IMR-90 (cell line): ENCODE results near the gene CBFA2T3. TPM values are rescaled to one million over a fixed set of nuclear protein-coding genes. Genes with fewer than 3 reads are reported as not detected.

Experiments
- ATAC-seq: fragments of 200-7000 bp; cut with Tn5 transposase; 2 replicates; pipeline ENCODE4 v1.9.1; 2020; ENCODE audit warnings: low read depth, mild to moderate bottlenecking, moderate library complexity
- BruUV-seq: library from RNA; stranded (reverse); fragments of 400-500 nt; replicated peaks from 2 replicates; lab custom pipeline; 2021; lab: Mats Ljungman, UMichigan
- CTCF ChIA-PET: fragments of 300-600 bp; formaldehyde crosslinking; extraction: SDS; loops from one replicate; lab custom pipeline; 2021; ENCODE audit warnings: antibody characterized with exemption; lab: Yijun Ruan, JAX
- POLR2A ChIA-PET: fragments of 300-600 bp; sonication (Branson Sonifier 250); formaldehyde crosslinking; loops from one replicate; lab custom pipeline; 2022; ENCODE audit warnings: antibody characterized with exemption; ENCODE audit not compliant: unreplicated experiment; lab: Charles Lee
- DNase-seq: peaks from one replicate; pipeline ENCODE4 v3.0.0; 2013
- H2AFZ ChIP-seq: replicated peaks from 2 replicates; pipeline ENCODE3; 2013; ENCODE audit warnings: low read length, mild to moderate bottlenecking; ENCODE audit not compliant: poor library complexity
- H2AK5ac ChIP-seq: 2 replicates; pipeline ENCODE4 v1.6.1; 2013; ENCODE audit warnings: low read depth, low read length, inconsistent platforms
- H2AK9ac ChIP-seq: replicated peaks from 2 replicates; pipeline ENCODE3; 2013; ENCODE audit warnings: mild to moderate bottlenecking, low read depth, low read length, moderate library complexity; ENCODE audit not compliant: poor library complexity
- H2BK120ac ChIP-seq: 2 replicates; pipeline ENCODE4 v1.6.1; 2013; ENCODE audit warnings: low read depth, low read length, inconsistent platforms
- H2BK15ac ChIP-seq: 3 replicates; pipeline ENCODE4 v1.6.1; 2013; ENCODE audit warnings: low read depth, low read length, inconsistent platforms
- H2BK20ac ChIP-seq: 2 replicates; pipeline ENCODE4 v1.6.1; 2013; ENCODE audit warnings: low read depth, mild to moderate bottlenecking, inconsistent platforms, low read length, moderate library complexity
- H2BK5ac ChIP-seq: 2 replicates; pipeline ENCODE4 v1.6.1; 2013; ENCODE audit warnings: mild to moderate bottlenecking, low read depth, low read length, inconsistent platforms; ENCODE audit not compliant: poor library complexity, severe bottlenecking
- H3K14ac ChIP-seq: replicated peaks from 2 replicates; pipeline ENCODE4 v1.6.1; 2013; ENCODE audit warnings: low read depth, low read length, inconsistent platforms
- H3K18ac ChIP-seq: 2 replicates; pipeline ENCODE4 v1.6.1; 2013; ENCODE audit warnings: low read depth, low read length, control low read depth
- H3K23ac ChIP-seq: 2 replicates; pipeline ENCODE4 v1.6.1; 2013; ENCODE audit warnings: low read depth, low read length, inconsistent platforms
- H3K27ac ChIP-seq: 2 replicates; pipeline ENCODE4 v1.5.1; 2013; ENCODE audit warnings: mild to moderate bottlenecking, control low read depth, low read length; ENCODE audit not compliant: insufficient read depth
- H3K27me3 ChIP-seq: 2 replicates; pipeline ENCODE4 v1.6.1; 2013; ENCODE audit warnings: low read length; ENCODE audit not compliant: control insufficient read depth, insufficient read depth
- H3K36me3 ChIP-seq: 2 replicates; pipeline ENCODE4 v1.6.1; 2013; ENCODE audit warnings: low read length, mixed read lengths; ENCODE audit not compliant: control insufficient read depth, insufficient read depth
- H3K4ac ChIP-seq: 2 replicates; pipeline ENCODE4 v1.6.1; 2013; ENCODE audit warnings: low read depth, low read length, inconsistent platforms
- H3K4me1 ChIP-seq: 2 replicates; pipeline ENCODE4 v1.6.1; 2013; ENCODE audit warnings: low read length, mixed read lengths; ENCODE audit not compliant: control insufficient read depth, insufficient read depth
- H3K4me2 ChIP-seq: 2 replicates; pipeline ENCODE4 v1.6.1; 2013; ENCODE audit warnings: low read depth, mild to moderate bottlenecking, control low read depth, low read length, moderate library complexity
- H3K4me3 ChIP-seq: 2 replicates; pipeline ENCODE4 v1.5.1; 2013; ENCODE audit warnings: low read depth, mild to moderate bottlenecking, control low read depth, low read length, moderate library complexity; ENCODE audit not compliant: insufficient read depth
- H3K56ac ChIP-seq: 2 replicates; pipeline ENCODE4 v1.6.1; 2013; ENCODE audit warnings: low read length, inconsistent platforms; ENCODE audit not compliant: insufficient read depth; ENCODE audit errors: extremely low read depth
- H3K79me1 ChIP-seq, 2 experiments: 2 replicates each; pipeline ENCODE4 v1.6.1; 2013; ENCODE audit warnings: low read length in 2 of 2, inconsistent platforms in 1 of 2, low read depth in 1 of 2
- H3K9ac ChIP-seq: 2 replicates; pipeline ENCODE4 v1.6.1; 2013; ENCODE audit warnings: low read depth, low read length, control low read depth
- H3K9me1 ChIP-seq: 2 replicates; pipeline ENCODE4 v1.6.1; 2013; ENCODE audit warnings: low read length, inconsistent platforms; ENCODE audit not compliant: insufficient read depth
- H3K9me3 ChIP-seq: 2 replicates; pipeline ENCODE4 v1.6.1; 2013; ENCODE audit warnings: low read length; ENCODE audit not compliant: control insufficient read depth, insufficient read depth
- H4K20me1 ChIP-seq: 2 replicates; pipeline ENCODE4 v1.6.1; 2013; ENCODE audit warnings: low read length, inconsistent platforms; ENCODE audit not compliant: insufficient read depth
- H4K5ac ChIP-seq: 2 replicates; pipeline ENCODE4 v1.6.1; 2013; ENCODE audit warnings: mild to moderate bottlenecking, low read depth, low read length, control low read depth
- H4K8ac ChIP-seq, 2 experiments: 2 replicates each; pipeline ENCODE4 v1.6.1; 2013; ENCODE audit warnings: low read depth in 2 of 2, low read length in 2 of 2, control low read depth in 1 of 2, inconsistent platforms in 1 of 2
- H4K91ac ChIP-seq: 2 replicates; pipeline ENCODE4 v1.6.1; 2013; ENCODE audit warnings: low read depth, low read length, inconsistent platforms; ENCODE audit not compliant: insufficient read depth
- FOS ChIP-seq: fragments of 150-350 bp; IDR thresholded peaks from 2 replicates; pipeline ENCODE4 v1.6.1; 2016; ENCODE audit warnings: low read depth, low read length
- NFE2L2 ChIP-seq: fragments of 150-350 bp; IDR thresholded peaks from 2 replicates; pipeline ENCODE4 v1.6.1; 2016; ENCODE audit warnings: low read depth, mild to moderate bottlenecking, low read length
- POLR2A ChIP-seq: IDR thresholded peaks from 2 replicates; pipeline ENCODE4 v1.6.1; 2012; ENCODE audit warnings: mild to moderate bottlenecking, low read depth, low read length
- RFX5 ChIP-seq: IDR thresholded peaks from 2 replicates; pipeline ENCODE4 v1.8.0; 2012; ENCODE audit warnings: low read depth, mild to moderate bottlenecking, low read length, moderate library complexity
- WGBS, 2 experiments: methylation state at CpG; one replicate each; pipeline versions ENCODE4 v1.1.5 to v1.1.7; 2013; ENCODE audit warnings: missing lambda C conversion rate in 2 of 2; ENCODE audit not compliant: insufficient read length in 1 of 2; ENCODE audit errors: extremely low coverage in 2 of 2; 5-methylcytosine and 5-hydroxymethylcytosine counted together
- dilution Hi-C: fragments of 300-500 bp; cut with HindIII; formaldehyde crosslinking; loops from one replicate; pipeline ENCODE4 v1.14.3; 2018; ENCODE audit warnings: low sequenced_read_pairs; ENCODE audit not compliant: unreplicated experiment
- in situ Hi-C: fragments of 300-500 bp; cut with MboI; formaldehyde crosslinking; loops from 3 replicates; pipeline ENCODE4 v1.14.3; 2019; ENCODE audit warnings: low sequenced_read_pairs, inconsistent platforms, mixed read lengths
- intact Hi-C: fragments of 100-400 bp; cut with micrococcal nuclease; formaldehyde crosslinking; loops from 2 replicates; pipeline ENCODE4 v1.10.0; 2022
- polyA plus RNA-seq, 3 experiments: library from polyadenylated mRNA; depleted of rRNA; stranded (reverse); fragments of >200 nt; gene quantifications; 2 replicates each; pipeline ENCODE4 v1.2.3, GENCODE V29; 2012; ENCODE audit warnings: low replicate concordance in 1 of 3
- total RNA-seq: library from RNA; depleted of rRNA; stranded (reverse); fragments of >200 nt; gene quantifications from 2 replicates; pipeline ENCODE4 v1.2.3, GENCODE V29; 2012
- TF ChIP-seq, protein P1 (sequence below): fragments of 150-350 bp; IDR thresholded peaks from 2 replicates; pipeline ENCODE4 v1.6.1; 2016; ENCODE audit warnings: low read depth, mild to moderate bottlenecking, low read length, moderate library complexity, borderline replicate concordance

Gene CBFA2T3
- total and polyA plus RNA-seq, 2 of the 4 experiments (the other 2 are of a cell fraction): not detected

DNA sequence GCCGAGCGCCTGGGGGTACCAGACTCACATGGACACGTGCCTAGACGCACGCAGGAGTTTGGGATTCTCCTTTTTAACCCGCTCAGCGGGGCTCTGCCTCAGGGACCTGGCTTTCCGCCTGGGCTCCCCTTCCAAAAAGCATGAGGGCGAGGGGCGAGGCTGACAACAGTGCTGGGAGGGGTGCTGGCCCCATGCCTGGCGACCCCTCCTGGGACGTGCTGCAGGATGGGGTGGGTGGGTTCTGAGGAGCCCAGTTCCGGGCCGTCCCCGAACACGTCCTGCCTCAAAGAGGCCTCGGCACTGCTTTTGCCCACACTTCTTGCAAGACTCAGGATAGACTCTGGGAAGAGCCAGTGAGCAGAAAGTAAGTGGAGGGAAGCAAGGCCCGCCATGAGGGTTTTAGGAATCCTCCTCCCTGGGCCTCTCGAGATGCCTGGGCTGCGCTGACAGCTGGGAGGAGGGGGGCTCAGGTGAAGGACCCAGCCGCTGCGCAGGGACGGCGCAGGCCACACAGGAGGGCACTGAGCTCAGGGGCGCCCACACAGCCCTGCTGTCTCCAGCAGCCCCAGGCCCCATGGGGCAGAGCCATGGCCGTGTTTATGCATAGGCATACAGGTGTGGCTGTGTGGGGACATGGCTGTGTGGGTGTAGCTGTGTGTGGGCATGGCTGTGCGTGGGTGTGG, 95.2 kb downstream of the CBFA2T3 start:
- Histone ChIP-seq H2AFZ (no peak overlapping the region), H3K79me1 (no peaks in the 10 kb centered on the region), H2BK15ac (no peak overlapping the region), H3K23ac (no peak overlapping the region), H3K18ac (no peak overlapping the region), H3K27ac (no peak overlapping the region), H2AK9ac (no peak overlapping the region), H4K8ac (no peak overlapping the region), H3K4me2 (no peak overlapping the region), H3K9ac (no peak overlapping the region), H4K91ac (no peak overlapping the region), H3K9me3 (no peaks in the 10 kb centered on the region), H3K56ac (no peak overlapping the region), H2BK5ac (no peak overlapping the region), H3K4me1 (peaks cover 3% of the 10 kb centered on the region; the same call in 1 of the 2 replicates), H3K36me3 (no peaks in the 10 kb centered on the region), H3K4ac (no peak overlapping the region), H4K20me1 (no peaks in the 10 kb centered on the region), H2AK5ac (no peak overlapping the region), H4K5ac (no peak overlapping the region), H3K27me3 (peaks cover 30% of the 10 kb centered on the region), H2BK120ac (no peak overlapping the region), H3K14ac (no peak overlapping the region), H3K9me1 (no peaks in the 10 kb centered on the region), H2BK20ac (no peak overlapping the region), H3K4me3 (no peak overlapping the region)
- POLR2A ChIA-PET: no interaction called here
- intact Hi-C loops (no loop called here), dilution Hi-C loops (no loop called here), in situ Hi-C loops (no loop called here)
- BruUV-seq: no TSS peak
- no peak for ATAC-seq
- WGBS, 2 experiments: 66% methylated on average over 12 of the region's 27 CpGs; no CpG with 5 or more reads in 1 of the 2 experiments
- no peak for DNase-seq
- TF ChIP-seq POLR2A (no peak), RFX5 (no peak), FOS (no peak), NFE2L2 (no peak)
- TF ChIP-seq, protein P1, sequence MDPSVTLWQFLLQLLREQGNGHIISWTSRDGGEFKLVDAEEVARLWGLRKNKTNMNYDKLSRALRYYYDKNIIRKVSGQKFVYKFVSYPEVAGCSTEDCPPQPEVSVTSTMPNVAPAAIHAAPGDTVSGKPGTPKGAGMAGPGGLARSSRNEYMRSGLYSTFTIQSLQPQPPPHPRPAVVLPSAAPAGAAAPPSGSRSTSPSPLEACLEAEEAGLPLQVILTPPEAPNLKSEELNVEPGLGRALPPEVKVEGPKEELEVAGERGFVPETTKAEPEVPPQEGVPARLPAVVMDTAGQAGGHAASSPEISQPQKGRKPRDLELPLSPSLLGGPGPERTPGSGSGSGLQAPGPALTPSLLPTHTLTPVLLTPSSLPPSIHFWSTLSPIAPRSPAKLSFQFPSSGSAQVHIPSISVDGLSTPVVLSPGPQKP: no peak
- CTCF ChIA-PET: no interaction called here
